Stomach (tissue), 4 donors: Measurements from ENCODE around the gene GPR32.

Experiments
- EP300 ChIP-seq: sonication (generic); formaldehyde crosslinking; IDR thresholded peaks from one replicate; pipeline ENCODE4 v1.6.1; 2017; ENCODE audit warnings: antibody characterized with exemption
- POLR2A ChIP-seq, 4 donors: fragments of 450-650 bp; IDR thresholded peaks; one replicate each; pipeline ENCODE4 v1.6.1; 2016; ENCODE audit warnings: antibody characterized with exemption in 4 of 4, control low read depth in 2 of 4, mild to moderate bottlenecking in 1 of 4, moderate library complexity in 1 of 4
- TF ChIP-seq, protein P1 (sequence below), 7 experiments: fragments of 450-650 bp in 4 of 7; fragments of 200-600 bp in 3 of 7; sonication (generic) in 3 of 7; IDR thresholded peaks; one replicate each; pipeline ENCODE4 v1.5.1; 2016 to 2019; ENCODE audit warnings: antibody characterized with exemption in 7 of 7, control low read depth in 2 of 7, mild to moderate bottlenecking in 1 of 7

DNA sequence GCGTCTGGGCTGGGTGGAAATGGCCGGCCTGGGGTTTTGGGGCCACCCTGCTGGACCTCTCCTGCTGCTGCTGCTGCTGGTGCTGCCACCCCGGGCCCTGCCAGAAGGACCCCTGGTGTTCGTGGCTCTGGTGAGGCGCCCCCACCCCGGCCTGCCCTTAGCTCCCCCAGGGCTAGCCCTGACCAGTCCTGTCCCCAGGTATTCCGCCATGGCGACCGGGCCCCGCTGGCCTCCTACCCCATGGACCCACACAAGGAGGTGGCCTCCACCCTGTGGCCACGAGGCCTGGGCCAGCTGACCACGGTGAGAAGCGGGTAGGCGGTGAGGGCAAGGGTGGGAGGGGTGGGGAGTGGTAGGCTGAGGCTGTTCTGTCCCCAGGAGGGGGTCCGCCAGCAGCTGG, 20.1 kb downstream of the GPR32 start, which contains the start of gene ACP4:
- TF ChIP-seq, protein P1, sequence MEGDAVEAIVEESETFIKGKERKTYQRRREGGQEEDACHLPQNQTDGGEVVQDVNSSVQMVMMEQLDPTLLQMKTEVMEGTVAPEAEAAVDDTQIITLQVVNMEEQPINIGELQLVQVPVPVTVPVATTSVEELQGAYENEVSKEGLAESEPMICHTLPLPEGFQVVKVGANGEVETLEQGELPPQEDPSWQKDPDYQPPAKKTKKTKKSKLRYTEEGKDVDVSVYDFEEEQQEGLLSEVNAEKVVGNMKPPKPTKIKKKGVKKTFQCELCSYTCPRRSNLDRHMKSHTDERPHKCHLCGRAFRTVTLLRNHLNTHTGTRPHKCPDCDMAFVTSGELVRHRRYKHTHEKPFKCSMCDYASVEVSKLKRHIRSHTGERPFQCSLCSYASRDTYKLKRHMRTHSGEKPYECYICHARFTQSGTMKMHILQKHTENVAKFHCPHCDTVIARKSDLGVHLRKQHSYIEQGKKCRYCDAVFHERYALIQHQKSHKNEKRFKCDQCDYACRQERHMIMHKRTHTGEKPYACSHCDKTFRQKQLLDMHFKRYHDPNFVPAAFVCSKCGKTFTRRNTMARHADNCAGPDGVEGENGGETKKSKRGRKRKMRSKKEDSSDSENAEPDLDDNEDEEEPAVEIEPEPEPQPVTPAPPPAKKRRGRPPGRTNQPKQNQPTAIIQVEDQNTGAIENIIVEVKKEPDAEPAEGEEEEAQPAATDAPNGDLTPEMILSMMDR (IDR thresholded peaks at IDR 0.05): no peak
- TF ChIP-seq POLR2A (IDR thresholded peaks at IDR 0.05) (no peak), EP300 (no peak)
